Measurements from ENCODE around the gene RERE. TPM values are rescaled to one million over a fixed set of nuclear protein-coding genes. Genes with fewer than 3 reads are reported as not detected.
A peak's percentile ranks its signal among the peaks of the same experiment; 100 is the strongest.

RERE gene
- total RNA-seq, 2 donors from 2014 or later, result 74.5 to 128 TPM

DNA sequence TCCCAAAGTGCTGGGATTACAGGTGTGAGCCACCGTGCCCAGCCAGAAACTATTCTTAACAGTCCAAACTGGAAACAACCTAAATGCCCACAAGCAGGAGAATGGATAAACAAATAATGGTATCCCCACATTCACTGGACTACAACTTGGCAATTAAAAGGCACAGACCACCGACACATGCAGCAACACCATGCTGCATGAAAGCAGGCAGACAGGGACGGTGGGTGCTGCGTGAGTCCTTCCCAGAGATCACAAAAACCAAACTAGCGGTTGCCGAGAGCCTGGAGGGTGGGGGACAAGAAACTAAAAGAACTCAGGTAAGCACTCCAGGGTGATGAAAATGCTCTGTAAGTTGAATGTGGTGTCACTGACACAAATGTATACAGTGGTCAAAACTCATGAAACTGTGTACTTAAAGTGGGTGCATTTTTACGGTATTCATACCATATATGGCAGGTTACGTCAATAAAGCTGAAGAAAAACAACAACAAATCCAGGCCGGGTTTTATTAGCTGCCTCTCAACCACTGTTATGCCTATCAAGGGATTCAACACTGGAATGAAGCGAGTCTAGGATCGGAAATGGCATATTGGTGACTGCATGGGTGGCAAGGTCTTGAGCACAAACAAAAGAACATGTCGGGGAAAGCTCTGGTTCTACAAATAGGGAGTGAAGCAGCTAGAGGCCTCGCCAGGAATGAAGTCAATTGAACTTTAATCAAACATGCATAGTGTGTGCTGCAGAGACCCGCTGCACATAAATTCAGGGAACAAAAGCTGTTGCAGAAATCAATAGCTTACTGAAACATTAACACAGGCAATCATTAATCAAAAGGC lies 447.2 kb downstream of the RERE start:
- Histone ChIP-seq H3K27ac (peak overlapping the region; percentile 30 to 86 (median 64)), H3K36me3 (replicated peaks in 1 of 2; ENCODE audit: insufficient read depth in 1 of 2, low read depth in 2 of 2) (no peaks in the 10 kb centered on the region), H3K9me3 (no peaks in the 10 kb centered on the region), H3K27me3 (no peaks in the 10 kb centered on the region), H3K4me3 (no peak overlapping the region), H3K4me1 (peaks cover 74% of the 10 kb centered on the region)
- peak; percentile 45 for ATAC-seq
- intact Hi-C loops (cut with DNase I), result no loop called here
- peak in 2 of 4 donors; percentile 31 to 40 for DNase-seq
- WGBS, 2 donors, result 44 to 54% methylated on average over 14 of the region's 14 CpGs
- TF ChIP-seq CTCF (IDR thresholded peaks at IDR 0.05) (no peak), POLR2A (IDR thresholded peaks at IDR 0.05) (no peak)

DNA sequence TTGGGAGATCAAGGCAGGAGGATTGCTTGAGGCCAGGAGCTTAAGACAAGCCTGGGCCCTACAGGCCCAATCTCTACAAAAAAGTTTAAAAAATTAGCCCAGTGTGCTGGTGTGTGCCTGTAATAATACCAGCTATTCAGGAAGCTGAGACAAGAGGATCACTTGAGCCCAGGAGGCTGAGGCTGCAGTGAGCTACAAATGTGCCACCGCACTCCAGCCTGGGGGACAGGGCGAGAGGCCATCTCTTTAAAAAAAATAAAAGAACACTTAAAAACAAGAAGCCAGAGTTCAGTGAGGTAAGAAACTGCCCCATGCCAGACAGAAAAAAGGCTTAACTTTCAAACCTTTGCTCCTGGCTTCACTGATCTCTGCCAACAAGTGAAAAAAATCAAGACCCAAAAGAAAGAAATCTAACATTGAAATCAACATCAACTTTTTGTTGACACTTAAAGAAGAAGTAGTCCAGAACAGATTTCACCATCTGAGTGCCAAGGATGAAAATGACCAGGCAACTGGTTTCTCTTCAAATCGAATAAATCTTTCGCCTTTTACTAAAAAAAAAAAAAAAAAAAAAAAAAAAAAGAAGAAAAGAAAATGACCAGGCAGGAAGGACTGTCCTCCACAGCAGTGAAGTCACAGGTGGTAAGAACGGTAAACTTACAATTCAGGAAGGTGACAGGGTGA lies 448.3 kb downstream of the RERE start:
- Histone ChIP-seq H3K4me1 (peaks cover 69% of the 10 kb centered on the region), H3K4me3 (no peak overlapping the region), H3K27ac (peak overlapping the region in 3 of 4 donors; percentile 8 to 86 (median 83)), H3K27me3 (no peaks in the 10 kb centered on the region), H3K36me3 (replicated peaks in 1 of 2; ENCODE audit: insufficient read depth in 1 of 2, low read depth in 2 of 2) (peaks cover 2 to 4% of the 10 kb centered on the region in 2 donors), H3K9me3 (no peaks in the 10 kb centered on the region)
- DNase-seq (peak in 1 of 4 donors; percentile 4), ATAC-seq (no peak)
- TF ChIP-seq CTCF (IDR thresholded peaks at IDR 0.05), result no peak
- no peak for TF ChIP-seq POLR2A (IDR thresholded peaks at IDR 0.05)
- WGBS, 2 donors, result 66 to 69% methylated on average over 5 of the region's 5 CpGs
- intact Hi-C loops (cut with DNase I), result no loop called here

DNA sequence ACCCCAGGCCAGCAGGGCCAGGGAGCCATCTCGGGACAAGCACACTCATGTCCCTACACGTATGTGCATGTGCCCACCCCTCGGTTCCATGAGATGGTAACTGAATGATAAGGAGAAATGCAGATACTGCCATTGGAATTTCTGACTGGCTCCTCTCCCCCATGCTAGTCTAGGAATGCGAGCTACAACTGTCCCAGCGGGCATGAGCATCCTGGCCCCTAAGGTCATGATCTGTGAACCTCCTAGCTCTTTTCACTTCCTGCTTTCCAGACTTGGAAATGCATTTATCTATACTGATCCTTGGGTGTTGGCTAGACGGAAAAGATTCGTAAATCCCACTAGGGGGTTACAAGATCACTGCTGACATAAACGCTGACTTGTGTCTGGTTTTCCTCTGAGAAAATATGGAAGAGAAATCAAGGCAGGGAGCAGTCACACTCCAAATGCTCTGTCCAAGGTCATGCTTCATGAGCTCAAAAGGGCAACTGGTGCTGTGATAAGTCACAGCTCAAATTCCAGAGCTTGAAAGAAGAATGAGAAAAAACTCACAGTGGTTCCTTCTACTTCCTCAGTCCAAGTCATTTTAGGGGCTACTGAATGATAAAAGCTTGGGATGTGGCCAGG lies 449.8 kb downstream of the RERE start:
- H3K27ac ChIP-seq, result peak overlapping the region in 2 of 4 donors; percentile 26 to 86
- peaks cover 3 to 4% of the 10 kb centered on the region in 2 donors for H3K36me3 ChIP-seq (replicated peaks in 1 of 2; ENCODE audit: insufficient read depth in 1 of 2, low read depth in 2 of 2)
- H3K4me1 ChIP-seq, result peaks cover 64% of the 10 kb centered on the region
- no peaks in the 10 kb centered on the region for H3K27me3 ChIP-seq
- no peak overlapping the region for H3K4me3 ChIP-seq
- TF ChIP-seq CTCF (IDR thresholded peaks at IDR 0.05) (no peak), POLR2A (IDR thresholded peaks at IDR 0.05) (no peak)
- peak in 2 of 4 donors; percentile 8 to 10 for DNase-seq
- 74 to 77% methylated on average over 5 to 8 of the region's 8 CpGs for WGBS, 2 donors
- no peaks in the 10 kb centered on the region for H3K9me3 ChIP-seq
- no peak for ATAC-seq
- intact Hi-C loops (cut with DNase I), result no loop called here

DNA sequence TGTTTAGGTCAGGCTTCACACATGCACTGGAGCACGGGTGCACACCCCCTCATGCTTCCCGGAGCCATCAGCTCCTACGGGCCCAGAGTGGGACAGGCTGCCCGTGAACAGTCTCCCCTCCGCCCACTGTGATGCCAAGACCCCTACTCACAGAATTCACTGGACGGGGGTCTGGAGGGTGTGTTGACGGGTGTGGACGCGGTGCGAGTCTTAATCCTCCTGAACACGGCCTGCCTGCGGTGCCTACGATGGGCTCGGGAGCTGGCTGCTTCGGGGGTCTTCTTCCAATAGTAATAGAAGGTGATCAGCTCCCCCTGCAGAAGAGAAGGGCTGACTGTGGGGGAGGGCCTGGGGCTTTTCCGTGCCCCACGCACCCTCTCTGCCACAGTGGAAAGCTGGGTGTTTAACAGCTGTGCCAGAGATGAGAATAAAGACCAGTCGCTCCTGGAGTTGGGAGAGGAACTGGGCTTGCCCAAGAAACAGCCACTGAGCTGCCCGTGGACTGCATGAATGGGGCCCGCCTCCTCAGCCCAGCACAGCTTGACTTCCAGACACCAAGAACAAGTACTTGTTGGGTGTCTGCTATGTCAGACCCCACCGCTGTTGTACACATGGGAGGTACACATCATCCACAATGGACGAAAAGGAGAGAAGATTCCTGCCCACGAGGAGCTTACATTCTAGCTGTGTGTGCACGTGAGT lies 451.6 kb downstream of the RERE start:
- H3K27ac ChIP-seq, result no peak overlapping the region
- WGBS, 2 donors, result 90 to 92% methylated on average over 17 to 24 of the region's 24 CpGs
- TF ChIP-seq CTCF (IDR thresholded peaks at IDR 0.05), result no peak
- TF ChIP-seq POLR2A (IDR thresholded peaks at IDR 0.05), result no peak
- ATAC-seq (no peak), DNase-seq (no peak)
- H3K27me3 ChIP-seq, result no peaks in the 10 kb centered on the region
- peaks cover 14 to 16% of the 10 kb centered on the region in 2 donors for H3K36me3 ChIP-seq (replicated peaks in 1 of 2; ENCODE audit: insufficient read depth in 1 of 2, low read depth in 2 of 2)
- H3K9me3 ChIP-seq, result no peaks in the 10 kb centered on the region
- no peak overlapping the region for H3K4me3 ChIP-seq
- intact Hi-C loops (cut with DNase I), result no loop called here
- peaks cover 45% of the 10 kb centered on the region for H3K4me1 ChIP-seq

All from body of pancreas (tissue), 4 donors.